HG02885 (cell line): ENCODE data around the gene PRKCE.

Source experiments
- ATAC-seq: cut with Tn5 transposase; IDR thresholded peaks from one replicate; pipeline ENCODE4 v1.9.1; 2021; ENCODE audit warnings: mild to moderate bottlenecking; ENCODE audit not compliant: unreplicated experiment, poor library complexity

The PRKCE gene

DNA sequence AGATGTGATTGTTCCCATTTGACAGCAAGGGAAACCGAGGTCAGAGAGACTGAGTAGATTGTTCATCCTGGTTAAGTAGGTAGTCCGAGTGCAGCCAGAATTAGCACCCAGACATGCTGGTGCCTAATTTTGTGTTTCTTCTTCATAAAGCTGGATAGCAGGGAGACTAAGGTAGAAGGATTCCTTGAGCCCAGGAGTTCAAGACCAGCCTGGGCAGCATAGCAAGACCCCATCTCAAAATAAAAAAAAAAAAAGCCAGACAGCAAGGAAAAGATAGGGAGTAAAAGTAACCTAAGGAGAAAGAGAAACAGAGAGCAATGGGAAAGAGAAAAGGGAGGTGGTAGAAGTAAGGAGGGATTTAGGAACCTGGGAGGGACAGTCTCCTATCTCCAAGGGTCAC lies 120.6 kb downstream of the PRKCE start:
- ATAC-seq: no peak

DNA sequence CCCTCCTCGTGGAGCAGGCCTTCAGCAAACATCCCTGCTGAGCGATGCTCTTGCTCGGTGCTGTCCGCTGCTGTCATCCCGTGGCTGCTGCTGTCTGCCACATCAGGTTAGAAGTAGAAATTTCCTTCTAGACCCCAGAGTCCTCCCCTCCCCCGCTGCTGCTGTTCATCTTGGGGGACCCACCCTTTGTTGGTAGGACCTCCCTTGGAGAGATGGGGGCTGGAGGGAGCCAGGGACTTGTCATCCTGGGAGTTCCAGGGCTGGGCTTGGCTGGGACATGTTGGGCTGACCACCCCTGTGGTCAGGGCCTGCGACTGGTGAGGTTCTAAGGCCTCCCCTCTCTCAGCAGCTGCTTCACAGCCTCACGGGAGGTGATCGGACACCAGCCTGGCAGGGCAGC lies 122.4 kb downstream of the PRKCE start:
- no peak for ATAC-seq

- ATAC-seq: no peak
Measured at GRCh38 chr2:45774688-45775244, 123.3 kb downstream of the PRKCE start.

- ATAC-seq: no peak
Measured at GRCh38 chr2:45776160-45776955, 124.9 kb downstream of the PRKCE start.

DNA sequence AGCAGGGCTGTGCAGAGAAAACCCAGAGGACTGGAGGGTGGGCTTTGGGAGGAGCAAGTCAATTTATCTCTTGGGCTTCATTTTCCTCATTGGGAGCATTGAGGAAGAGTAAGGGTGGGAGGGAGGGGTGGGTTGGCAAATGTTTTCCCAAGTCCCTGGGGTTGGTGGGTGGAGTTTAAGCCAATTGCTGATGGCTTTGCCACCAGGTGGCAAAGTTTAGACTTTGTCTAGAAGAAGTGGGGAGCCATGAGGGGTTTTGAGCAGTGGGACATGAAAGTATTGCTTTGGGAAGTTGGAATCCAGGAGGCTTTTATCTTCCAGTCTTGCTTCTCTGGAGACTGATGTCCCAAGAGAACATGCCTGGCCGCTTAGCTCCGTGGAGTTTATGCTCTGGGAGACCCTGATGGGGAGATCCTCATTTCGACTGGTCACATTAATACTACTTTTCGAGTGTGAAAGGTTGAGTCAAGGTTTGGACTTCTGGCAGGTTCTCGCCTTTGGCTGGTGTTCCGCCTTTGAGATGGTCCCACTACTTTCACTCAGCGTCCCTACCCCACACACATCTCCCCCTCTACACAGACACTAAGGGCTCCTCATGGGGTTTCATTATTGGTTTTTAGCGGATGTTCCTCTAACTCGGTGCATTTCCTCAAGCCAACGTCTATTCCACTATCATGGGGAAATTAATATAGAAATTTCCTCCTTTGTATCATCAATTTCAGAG lies 126.7 kb downstream of the PRKCE start:
- ATAC-seq: no peak

DNA sequence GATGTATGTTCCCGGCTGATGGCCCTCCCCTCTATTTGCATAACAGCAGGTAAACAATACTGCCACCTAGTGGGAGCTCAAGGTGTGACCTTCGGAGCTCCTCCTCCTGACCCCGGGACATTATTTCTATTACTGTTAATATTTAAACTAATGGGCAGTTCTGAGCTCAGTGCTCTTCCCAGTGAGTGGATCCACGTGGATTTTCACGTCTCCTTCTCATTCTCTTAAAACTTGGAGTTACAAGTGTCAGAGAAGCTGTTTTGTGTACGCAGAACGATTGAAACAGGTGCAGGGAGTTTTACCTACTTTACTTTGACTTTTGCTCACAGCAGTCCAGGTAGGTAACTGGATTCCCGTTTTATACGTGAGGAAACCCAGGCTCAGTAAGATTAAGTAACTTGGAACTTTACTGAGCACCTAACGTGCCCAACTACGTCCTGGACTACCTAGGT lies 127.3 kb downstream of the PRKCE start:
- no peak for ATAC-seq

GRCh38 chr2:45780541-45781463 lies 129.3 kb downstream of the PRKCE start:
- peak; percentile 61 for ATAC-seq

DNA sequence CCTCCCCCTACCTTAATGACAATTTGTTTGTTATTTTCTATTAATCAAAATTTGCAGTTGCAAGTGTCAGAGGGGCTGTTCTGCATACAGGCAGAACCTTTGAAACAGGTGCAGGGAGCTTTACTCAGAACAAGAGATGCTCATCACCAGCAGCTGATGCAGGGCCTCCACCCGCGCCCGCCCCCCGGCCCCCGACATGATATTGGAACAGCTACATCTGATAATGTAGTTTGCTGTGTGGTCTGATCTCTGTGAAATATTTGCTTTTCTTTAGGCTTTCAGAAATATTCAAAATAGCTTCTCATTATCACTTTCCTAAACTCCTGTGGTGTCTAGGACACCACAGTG lies 130.0 kb downstream of the PRKCE start:
- ATAC-seq: peak; percentile 49

DNA sequence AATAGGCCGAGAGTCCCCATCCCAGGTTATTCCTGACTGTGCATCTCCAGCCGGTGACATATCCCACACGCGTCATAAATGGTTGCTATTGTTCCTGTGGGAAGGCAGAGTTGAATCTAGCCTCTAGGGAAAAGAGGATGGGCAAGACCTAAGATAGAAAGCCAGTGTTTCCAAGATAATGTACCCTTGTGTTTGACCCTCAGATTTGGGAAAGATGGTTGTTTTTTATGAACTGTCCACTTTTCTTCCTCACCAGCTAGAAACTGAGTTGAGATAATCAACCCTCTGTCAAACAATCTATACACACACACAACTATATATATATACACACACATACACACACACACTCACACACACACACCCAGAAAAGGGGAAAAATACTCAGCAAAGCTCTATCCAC lies 131.0 kb downstream of the PRKCE start:
- ATAC-seq: no peak

DNA sequence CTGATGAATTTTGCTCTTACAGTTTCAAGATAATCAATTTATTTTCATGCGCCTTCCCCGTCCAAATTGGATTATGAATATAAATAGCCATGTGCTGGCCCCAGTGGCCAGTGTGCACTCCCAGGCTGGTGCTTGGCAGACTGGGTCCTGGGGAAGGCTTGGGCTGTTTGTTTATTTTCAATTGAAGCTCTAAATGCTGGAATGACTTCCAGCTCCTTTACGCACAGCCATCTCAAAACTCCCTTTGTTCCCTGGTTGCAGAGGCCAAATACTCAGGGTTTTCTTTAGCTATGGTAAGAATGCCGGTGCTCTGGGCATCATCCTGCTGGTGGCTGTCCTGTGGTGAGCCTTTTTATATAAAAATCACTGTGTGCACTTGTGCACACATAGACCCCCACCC lies 131.5 kb downstream of the PRKCE start:
- ATAC-seq: no peak

DNA sequence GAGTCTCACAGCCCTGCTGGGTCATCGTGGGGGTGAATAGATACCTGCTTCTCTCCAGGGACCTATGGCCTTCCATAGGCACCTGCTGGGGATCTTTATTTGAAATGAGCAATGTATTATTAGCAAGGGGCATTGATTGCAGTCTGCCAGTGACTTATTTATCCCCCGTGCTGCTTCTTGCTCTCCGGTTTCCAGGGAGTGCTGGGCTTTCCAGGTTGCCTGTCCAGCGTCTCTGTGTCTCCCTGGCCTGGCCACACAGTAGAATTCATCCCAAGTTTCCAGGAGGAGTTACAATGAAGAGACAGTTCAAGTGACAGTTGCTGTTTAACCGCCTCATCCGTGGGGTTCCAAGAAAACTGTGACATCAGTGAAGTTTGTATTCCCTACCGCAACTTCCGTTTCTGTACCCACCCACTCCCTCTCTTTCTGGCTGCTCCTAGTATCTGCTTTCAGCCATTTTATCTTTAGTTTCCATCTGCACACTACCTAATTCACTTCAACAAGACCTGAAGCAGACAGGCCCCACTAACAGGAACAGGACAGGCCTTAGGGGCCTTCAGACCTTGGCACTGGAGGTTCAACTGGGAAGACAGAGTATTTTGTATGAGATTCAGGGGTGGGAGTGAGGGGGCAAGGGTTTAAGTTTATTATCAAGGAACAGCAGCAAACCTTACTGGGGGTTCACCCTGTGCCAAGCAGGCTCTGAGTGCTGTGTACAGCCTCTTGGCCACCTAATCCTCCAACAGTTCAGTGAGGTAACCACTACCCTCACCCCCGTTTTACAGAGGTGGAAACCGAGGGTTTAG lies 134.8 kb downstream of the PRKCE start:
- ATAC-seq: no peak

DNA sequence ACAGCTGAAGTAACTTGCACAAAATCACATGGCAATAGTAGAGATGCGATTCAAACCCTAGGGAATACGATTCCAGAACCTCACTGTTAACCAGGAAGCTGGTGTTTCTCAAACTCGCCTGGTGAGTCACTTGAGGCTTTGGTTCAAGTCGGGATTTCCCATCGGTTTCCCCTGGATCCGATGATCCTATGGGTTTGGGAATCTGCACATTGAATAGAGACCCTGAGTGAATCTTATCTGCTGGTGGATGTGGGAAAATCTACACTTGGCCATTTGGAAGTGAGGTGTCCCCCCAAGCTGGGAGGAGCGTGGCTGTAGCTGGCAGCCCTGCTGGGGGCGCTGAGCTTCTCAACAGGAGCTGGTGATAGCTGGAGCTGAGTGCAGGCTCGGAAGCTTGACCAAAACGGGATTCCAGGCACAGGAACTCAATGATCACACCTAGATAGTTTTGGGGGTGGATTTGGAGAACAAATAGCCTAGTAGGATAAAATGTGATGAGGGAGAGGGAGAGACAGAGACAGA lies 135.4 kb downstream of the PRKCE start:
- ATAC-seq: no peak

DNA sequence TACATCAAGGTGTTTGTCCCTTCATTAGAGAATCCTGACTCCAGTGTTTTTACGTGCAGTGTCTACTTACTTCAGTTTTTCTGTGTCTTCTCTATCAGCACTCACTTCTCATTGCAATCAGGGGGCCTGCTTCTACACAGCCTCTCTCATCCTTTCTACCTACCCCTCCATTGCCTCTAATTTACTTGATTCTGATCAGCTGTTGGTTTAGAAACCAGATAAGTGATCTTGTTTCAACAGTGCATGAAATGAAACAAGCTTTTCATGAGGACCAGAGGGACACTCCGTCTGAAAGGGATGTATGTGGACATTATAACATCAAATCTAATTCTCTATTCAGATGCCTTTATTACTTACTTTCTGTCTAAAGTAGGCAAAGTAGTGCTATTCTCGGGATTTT lies 136.9 kb downstream of the PRKCE start:
- no peak for ATAC-seq

GRCh38 chr2:45789317-45789716 lies 137.8 kb downstream of the PRKCE start:
- ATAC-seq: no peak

GRCh38 chr2:45789961-45790723 lies 138.7 kb downstream of the PRKCE start:
- no peak for ATAC-seq

DNA sequence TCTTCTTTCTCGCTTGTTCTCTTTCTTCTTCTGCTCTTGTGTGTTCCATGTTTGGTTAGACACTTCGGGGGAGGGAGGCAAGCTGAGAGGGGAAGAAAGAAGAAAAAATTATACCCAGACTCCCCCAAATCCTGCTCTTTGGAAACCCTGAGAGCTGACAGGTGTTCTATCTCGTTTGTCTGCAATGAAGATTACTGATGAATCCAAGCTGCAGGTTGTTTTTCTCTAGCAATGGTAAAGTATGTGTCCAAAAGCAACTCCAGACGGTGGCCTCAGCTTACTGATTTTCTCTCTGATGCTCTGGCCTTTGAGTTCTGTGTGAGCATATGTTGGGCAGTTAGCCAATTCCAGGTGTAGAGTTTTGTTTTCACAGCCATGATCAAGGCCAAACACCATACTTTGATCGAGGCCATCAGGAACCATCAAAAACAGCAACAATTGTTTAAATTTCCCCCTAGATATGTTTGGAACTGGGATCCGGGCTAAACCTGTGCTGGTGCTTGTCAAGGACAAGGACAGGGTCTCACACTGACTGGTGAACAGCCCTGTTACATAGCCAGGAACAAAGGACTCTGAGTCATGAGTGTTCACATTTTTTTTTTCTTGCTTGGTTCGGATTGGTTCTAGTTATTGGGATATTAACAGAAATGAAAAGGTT lies 142.0 kb downstream of the PRKCE start:
- no peak for ATAC-seq

DNA sequence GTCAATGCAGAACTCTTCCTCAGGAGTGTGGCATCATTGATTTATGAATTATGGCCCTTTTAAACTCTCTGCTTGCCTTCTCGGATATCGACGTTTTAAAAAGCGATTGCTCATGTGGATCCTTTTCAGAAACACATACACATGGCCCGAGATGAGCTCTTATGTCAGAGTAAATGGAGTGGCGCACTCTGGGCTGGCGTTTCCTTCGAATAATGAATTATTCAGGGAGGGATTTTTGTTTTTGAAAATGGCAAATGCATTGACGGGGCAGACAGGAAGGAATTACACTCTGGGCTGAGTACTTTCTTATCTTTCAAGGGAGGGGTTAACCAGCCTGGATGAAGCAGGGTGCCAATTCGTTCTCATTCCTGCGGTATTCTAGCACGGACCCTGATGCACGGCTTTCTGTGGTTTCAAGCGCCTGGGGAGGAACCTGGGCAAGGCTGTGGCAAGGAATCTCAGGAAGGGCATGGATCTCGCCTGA lies 142.7 kb downstream of the PRKCE start:
- no peak for ATAC-seq

GRCh38 chr2:45796500-45796899 lies 145.0 kb downstream of the PRKCE start:
- ATAC-seq: no peak
